IMR-90 (cell line): ENCODE data around the gene PCCA.

Experiments
- BHLHE40 ChIP-seq: fragments of 150-350 bp; IDR thresholded peaks from 2 replicates; pipeline ENCODE4 v1.6.1; 2016; ENCODE audit warnings: mild to moderate bottlenecking, low read depth, low read length
- CEBPB ChIP-seq: IDR thresholded peaks from 2 replicates; pipeline ENCODE4 v1.6.1; 2012; ENCODE audit warnings: low read depth, low read length, improper control_type of control experiment
- CHD1 ChIP-seq: IDR thresholded peaks from 2 replicates; pipeline ENCODE4 v1.6.1; 2012; ENCODE audit warnings: low read depth, low read length, improper control_type of control experiment
- CTCF ChIP-seq: conservative IDR thresholded peaks from 2 replicates; pipeline ENCODE4 v1.5.1; 2012; ENCODE audit warnings: mild to moderate bottlenecking, low read depth, low read length, improper control_type of control experiment
- ELK1 ChIP-seq: fragments of 150-350 bp; IDR thresholded peaks from 2 replicates; pipeline ENCODE4 v1.6.1; 2016; ENCODE audit warnings: low read depth, mild to moderate bottlenecking, low read length, moderate library complexity, borderline replicate concordance
- FOS ChIP-seq: fragments of 150-350 bp; IDR thresholded peaks from 2 replicates; pipeline ENCODE4 v1.6.1; 2016; ENCODE audit warnings: low read depth, low read length
- MAFK ChIP-seq: IDR thresholded peaks from 2 replicates; pipeline ENCODE4 v1.6.1; 2012; ENCODE audit warnings: low read depth, low read length, improper control_type of control experiment
- POLR2A ChIP-seq: IDR thresholded peaks from 2 replicates; pipeline ENCODE4 v1.6.1; 2012; ENCODE audit warnings: mild to moderate bottlenecking, low read depth, low read length
- RAD21 ChIP-seq: IDR thresholded peaks from 2 replicates; pipeline ENCODE4 v1.6.1; 2012; ENCODE audit warnings: low read length, improper control_type of control experiment
- SMC3 ChIP-seq: fragments of 150-350 bp; IDR thresholded peaks from 2 replicates; pipeline ENCODE4 v1.6.1; 2016; ENCODE audit warnings: low read depth, mild to moderate bottlenecking, antibody characterized with exemption, low read length, moderate library complexity

- TF ChIP-seq ELK1 (no peak), CTCF (no peak), POLR2A (no peak), CEBPB (no peak), SMC3 (no peak), BHLHE40 (no peak), MAFK (no peak), RAD21 (no peak), CHD1 (no peak), FOS (no peak)
Observed at GRCh38 chr13:100195568-100195967, 106.7 kb downstream of the PCCA start.
